Measurements from ENCODE around the gene TMEM8B.
"Not testable (repeated sequence)": the region's sequence is repeated elsewhere in the genome, so short reads cannot be mapped to it uniquely, and the experiment has no call there.

The TMEM8B gene

DNA sequence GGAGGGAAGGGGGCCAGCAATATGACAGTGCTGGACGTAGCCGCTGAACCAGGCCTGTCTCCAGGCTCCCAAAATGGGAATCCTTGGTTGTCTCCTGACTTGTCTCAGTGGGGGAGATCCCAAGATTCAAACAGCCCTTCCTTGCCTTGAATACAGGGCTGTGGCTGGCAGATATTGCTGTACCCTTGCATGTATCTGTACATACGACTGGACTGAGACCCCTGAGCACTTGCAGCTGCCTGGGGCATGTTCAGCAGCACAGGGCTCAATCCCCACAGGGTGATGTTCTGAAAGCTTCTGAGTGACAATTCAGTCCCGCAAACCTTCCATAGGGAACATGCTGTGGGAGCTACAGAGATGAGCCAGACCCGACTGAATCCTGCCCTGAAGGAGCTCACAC lies 27.9 kb downstream of the TMEM8B start:
- no peak for DNase-seq (ENCODE audit: low read depth)
- H3K4me3 ChIP-seq (ENCODE audit: low read depth, low read length) = no peak overlapping the region

- H3K4me3 ChIP-seq (ENCODE audit: low read depth, low read length) = no peak overlapping the region
- DNase-seq (ENCODE audit: low read depth) = no peak
Observed at GRCh38 chr9:35858458-35858857, 29.4 kb downstream of the TMEM8B start.

- H3K4me3 ChIP-seq (ENCODE audit: low read depth, low read length) = no peak overlapping the region
Observed at GRCh38 chr9:35859310-35859989, 30.4 kb downstream of the TMEM8B start.

DNA sequence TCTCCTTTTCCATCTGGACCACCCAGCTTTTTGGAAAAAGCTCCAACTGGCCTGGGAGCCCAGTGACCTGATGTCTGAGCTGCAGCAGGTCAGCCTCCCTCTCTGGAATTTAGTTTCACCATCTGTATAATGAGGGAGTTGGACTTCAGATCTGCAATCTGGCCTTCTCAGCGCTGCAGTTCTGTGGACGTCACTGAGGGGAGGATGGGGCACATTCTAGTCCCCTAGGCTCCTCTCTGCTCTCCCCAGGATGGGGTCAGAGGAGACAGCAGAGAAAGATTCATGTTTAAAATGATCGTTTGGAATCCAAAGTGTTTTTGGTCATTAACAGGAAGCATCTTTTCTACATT lies 30.9 kb downstream of the TMEM8B start:
- no peak for DNase-seq (ENCODE audit: low read depth)
- H3K4me3 ChIP-seq (ENCODE audit: low read depth, low read length) = no peak overlapping the region

More at GRCh38 chr9:35859310-35859989, 30.4 kb downstream of the TMEM8B start:
- no peak for DNase-seq (ENCODE audit: low read depth)

DNA sequence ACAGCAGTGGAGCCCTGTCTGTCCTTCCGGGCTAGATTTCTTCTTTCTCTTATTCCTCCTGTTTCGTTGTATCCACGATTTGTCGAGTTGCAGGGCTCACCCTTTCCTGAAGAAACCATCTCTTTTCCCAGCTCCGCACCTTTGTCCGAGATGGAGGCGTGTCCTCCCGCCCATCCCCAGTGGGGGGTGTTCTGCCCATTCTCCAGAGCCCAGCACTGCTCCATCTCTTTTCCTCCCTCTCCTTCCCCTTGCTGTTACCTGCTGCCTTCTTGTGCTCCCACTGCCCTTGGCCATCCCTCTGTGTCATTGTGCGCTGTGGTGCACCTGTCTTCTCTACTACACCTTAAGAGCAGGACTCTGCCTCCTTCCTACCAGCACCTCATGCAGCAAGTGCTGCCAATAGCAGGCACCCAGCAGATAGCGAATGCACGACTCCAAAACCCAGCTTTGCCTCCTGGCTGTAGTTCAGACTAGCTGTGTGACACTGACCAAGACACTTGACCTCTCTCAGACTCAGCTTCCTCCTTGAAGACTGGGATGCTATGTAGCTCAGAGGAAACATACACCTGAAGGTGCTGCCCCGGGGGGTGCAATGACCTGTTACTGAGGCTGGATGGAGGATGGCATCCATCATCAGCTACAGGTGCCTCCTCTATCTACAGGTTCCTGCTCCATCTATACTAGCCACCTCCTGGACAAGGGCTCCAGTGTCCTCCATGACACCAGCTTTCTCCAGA lies 32.3 kb downstream of the TMEM8B start:
- no peak for DNase-seq (ENCODE audit: low read depth)

GRCh38 chr9:35862328-35862727 lies 33.3 kb downstream of the TMEM8B start:
- no peak overlapping the region for H3K4me3 ChIP-seq (ENCODE audit: low read depth, low read length)
- no peak for DNase-seq (ENCODE audit: low read depth)

More for the DNA sequence above, 32.3 kb downstream of the TMEM8B start:
- H3K4me3 ChIP-seq (ENCODE audit: low read depth, low read length) = no peak overlapping the region

DNA sequence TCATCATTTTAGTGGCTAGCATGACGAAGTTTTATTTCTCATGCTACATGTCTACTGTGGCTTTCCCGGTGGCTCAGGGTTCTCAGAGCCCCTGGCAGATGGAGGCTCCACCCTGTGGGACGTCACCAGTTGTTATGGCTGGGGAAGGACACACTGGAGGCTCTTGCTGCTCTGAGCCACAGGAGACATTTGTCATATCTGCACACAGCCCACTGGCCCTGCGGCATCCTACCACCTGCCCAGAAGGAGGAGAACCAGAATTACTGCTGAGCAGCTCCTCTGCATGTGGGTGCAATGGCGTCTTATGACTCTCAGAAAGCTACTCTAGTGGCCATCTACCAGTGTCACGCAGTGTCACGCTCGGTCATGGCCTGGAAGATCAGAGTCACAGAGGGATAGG lies 34.6 kb downstream of the TMEM8B start:
- H3K4me3 ChIP-seq (ENCODE audit: low read depth, low read length) = no peak overlapping the region
- no peak for DNase-seq (ENCODE audit: low read depth)

- no peak for DNase-seq (ENCODE audit: low read depth)
- H3K4me3 ChIP-seq (ENCODE audit: low read depth, low read length) = no peak overlapping the region
Observed at GRCh38 chr9:35864695-35865255, 35.7 kb downstream of the TMEM8B start.

DNA sequence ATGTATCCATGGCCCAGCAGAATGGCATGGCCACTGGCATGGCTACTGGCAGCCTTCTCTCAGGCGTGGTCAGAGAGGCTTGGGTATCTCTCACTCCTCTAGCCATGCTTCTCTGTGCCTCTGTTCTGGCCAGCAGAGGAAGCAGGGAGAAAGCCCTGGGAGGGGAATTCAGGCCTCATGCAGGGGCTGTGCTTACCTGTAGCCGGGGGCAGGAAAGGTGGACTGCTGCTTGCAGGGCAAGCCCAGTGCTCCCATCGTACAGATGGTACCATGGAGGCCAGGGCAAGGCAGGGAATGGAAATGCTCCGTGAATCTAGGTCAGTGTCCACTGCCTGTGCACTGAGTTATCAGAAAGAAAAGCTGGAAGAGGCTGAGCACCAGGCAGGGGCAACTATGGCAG lies 38.5 kb downstream of the TMEM8B start:
- no peak overlapping the region for H3K4me3 ChIP-seq (ENCODE audit: low read depth, low read length)
- no peak for DNase-seq (ENCODE audit: low read depth)

GRCh38 chr9:35868933-35869332 lies 39.9 kb downstream of the TMEM8B start:
- no peak for DNase-seq (ENCODE audit: low read depth)
- no peak overlapping the region for H3K4me3 ChIP-seq (ENCODE audit: low read depth, low read length)

GRCh38 chr9:35869621-35870216 lies 40.7 kb downstream of the TMEM8B start:
- no peak for DNase-seq (ENCODE audit: low read depth)
- no peak overlapping the region for H3K4me3 ChIP-seq (ENCODE audit: low read depth, low read length)

DNA sequence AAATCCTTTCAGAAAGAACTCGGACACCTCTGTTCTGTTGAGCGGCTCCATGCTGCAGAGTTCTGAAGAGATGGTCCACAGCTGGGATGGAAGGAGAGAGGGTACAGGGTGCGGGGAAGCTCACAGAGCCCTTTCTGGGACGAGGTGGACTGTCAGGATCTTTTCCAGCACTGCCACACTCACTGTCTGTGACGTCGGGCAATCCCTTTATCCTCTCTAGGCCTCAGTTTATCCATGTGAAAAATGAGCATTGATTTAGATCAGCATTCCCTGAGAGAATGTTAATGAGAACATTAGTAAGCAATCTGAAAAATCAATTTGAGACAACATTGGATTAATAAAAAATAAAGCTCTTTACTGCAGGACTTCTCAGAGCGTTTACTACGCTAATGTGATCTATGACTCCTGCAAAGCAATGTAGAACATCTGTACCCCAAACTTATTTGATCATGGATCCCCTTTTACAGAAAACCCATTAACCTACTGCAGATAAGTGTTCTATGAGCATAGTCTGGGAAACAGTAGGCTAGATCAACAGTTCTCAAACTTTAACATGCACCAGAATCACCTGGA lies 41.4 kb downstream of the TMEM8B start, which contains the start of gene OR13J1:
OR13J1 (minus strand) TSS at position 51 of the 573 bp plus-strand sequence; CDS start at position 51, 0 bp downstream.
- DNase-seq (ENCODE audit: low read depth) = no peak
- H3K4me3 ChIP-seq (ENCODE audit: low read depth, low read length) = no peak within 1 kb of the TSS

- H3K4me3 ChIP-seq (ENCODE audit: low read depth, low read length) = no peak overlapping the region
- DNase-seq (ENCODE audit: low read depth) = no peak
Observed at GRCh38 chr9:35871545-35871944, 42.5 kb downstream of the TMEM8B start.

- H3K4me3 ChIP-seq (ENCODE audit: low read depth, low read length) = no peak overlapping the region
- DNase-seq (ENCODE audit: low read depth) = no peak
Observed at GRCh38 chr9:35872505-35872904, 43.5 kb downstream of the TMEM8B start.

DNA sequence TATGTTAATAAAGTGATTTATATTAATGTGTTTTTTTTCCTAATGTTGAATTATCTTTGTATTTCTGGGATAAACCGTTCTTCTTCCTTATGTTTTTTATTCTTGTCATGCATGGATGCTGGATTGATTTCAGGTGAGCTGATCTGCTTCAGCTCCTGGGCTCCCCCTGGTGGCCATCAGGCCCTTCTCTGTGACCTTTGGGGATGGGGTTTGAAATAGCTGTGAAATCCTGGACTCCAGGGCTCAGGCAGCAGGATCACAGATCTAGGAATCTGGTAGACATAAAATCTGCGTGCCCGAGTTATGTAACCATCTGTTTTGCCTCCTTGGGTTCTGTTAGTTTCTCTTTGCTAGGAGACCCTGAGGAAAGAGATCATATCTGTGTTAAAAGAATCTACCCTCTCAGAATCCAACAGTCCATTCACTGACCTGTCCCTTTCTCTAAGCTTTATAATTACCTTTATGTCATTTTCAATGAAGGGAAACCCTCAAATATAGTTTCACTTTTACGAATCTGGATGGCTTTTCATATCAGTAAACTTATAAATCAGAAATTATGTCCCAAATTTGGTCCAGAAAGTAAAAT lies 53.3 kb downstream of the TMEM8B start:
- DNase-seq (ENCODE audit: low read depth) = peak; percentile 21
- no peak overlapping the region for H3K4me3 ChIP-seq (ENCODE audit: low read depth, low read length)

DNA sequence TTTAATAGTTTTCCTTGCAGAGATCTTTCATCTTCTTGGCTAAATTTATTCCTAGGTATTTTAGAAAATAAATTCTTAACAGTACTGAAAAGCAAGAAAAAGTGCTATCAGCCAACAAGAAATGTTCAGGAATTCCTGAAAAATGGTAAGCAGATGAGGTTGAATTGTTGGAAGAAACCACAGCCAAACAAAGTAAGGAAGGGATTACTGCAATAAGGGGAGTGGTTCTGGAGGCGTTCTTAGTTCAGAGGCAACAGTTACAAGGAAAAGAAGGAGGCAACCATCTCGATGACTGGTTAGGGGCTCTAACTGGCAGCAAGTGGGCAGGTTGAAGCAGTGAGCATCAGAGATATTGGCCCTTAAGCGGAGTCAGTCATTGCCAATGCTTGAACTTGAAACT lies 54.0 kb downstream of the TMEM8B start:
- H3K4me3 ChIP-seq (ENCODE audit: low read depth, low read length) = no peak overlapping the region
- DNase-seq (ENCODE audit: low read depth) = no peak

GRCh38 chr9:35884908-35885307 lies 55.9 kb downstream of the TMEM8B start:
- H3K4me3 ChIP-seq (ENCODE audit: low read depth, low read length); DNase-seq (ENCODE audit: low read depth): not testable (repeated sequence)

- no peak for DNase-seq (ENCODE audit: low read depth)
- H3K4me3 ChIP-seq (ENCODE audit: low read depth, low read length) = no peak overlapping the region
Observed at GRCh38 chr9:35891646-35892045, 62.6 kb downstream of the TMEM8B start.

DNA sequence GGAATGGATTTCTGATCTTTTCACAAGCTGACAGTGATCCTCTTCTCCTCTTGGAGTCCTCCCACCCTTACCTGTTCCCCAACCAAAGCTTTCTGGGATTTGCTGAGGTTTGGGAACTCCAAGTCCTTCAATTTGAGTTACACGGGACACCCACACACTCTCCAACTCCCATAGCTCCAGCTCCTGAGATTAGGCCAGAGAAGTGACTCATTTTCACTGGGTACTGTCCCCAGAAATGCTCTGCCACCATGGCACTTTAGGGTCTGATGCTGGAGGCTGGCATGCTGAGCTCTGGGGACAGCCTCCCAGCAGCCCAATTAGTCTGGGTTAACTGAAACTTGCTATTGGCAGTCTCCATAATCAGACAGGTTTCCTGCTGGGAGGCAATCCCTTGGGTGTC lies 63.0 kb downstream of the TMEM8B start:
- no peak overlapping the region for H3K4me3 ChIP-seq (ENCODE audit: low read depth, low read length)
- DNase-seq (ENCODE audit: low read depth) = no peak

DNA sequence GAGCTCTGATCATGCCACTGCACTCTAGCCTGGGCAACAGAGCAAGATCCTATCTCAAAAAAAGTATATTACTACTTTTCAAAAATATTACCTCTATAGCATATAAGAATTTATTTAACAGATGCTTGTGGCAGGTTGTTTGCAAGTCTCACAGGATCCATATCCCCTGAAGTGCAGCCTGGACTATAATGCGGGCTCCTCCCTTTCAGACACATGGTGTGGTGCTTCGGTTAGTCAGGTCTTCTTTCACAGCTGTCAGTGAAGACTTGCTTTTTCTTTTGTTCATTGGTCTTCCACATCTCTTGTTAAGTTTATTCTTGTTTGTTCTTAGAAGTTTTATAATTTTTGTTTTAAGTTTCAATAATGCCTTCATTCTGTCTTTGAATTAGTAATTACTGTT lies 67.5 kb downstream of the TMEM8B start:
- H3K4me3 ChIP-seq (ENCODE audit: low read depth, low read length) = no peak overlapping the region
- no peak for DNase-seq (ENCODE audit: low read depth)

All from skeletal muscle cell (primary cell).